SK-N-SH treated with all-trans-retinoic acid at 6 μM for 48 hours (cell line): ENCODE measurements around the gene MXD4.
"Not testable (repeated sequence)": the region's sequence is repeated elsewhere in the genome, so short reads cannot be mapped to it uniquely, and the experiment has no call there.

Source experiments
- GLIS3 ChIP-seq: fragments of 250-450 bp; sonication (Bioruptor Pico); IDR thresholded peaks from 2 replicates; pipeline ENCODE4 v1.5.0; 2020; ENCODE audit warnings: mild to moderate bottlenecking, moderate library complexity
- ISL1 ChIP-seq: fragments of 250-450 bp; sonication (Bioruptor Pico); IDR thresholded peaks from 2 replicates; pipeline ENCODE4 v2.1.2; 2022; ENCODE audit warnings: mild to moderate bottlenecking, moderate library complexity
- PATZ1 ChIP-seq: fragments of 250-450 bp; sonication (Bioruptor Pico); IDR thresholded peaks from 2 replicates; pipeline ENCODE4 v1.8.0; 2020; ENCODE audit warnings: mild to moderate bottlenecking, moderate library complexity, borderline replicate concordance
- RARB ChIP-seq: fragments of 250-450 bp; sonication (Bioruptor Pico); IDR thresholded peaks from 2 replicates; pipeline ENCODE4 v1.8.0; 2021; ENCODE audit warnings: mild to moderate bottlenecking, moderate library complexity
- TCF4 ChIP-seq: fragments of 250-450 bp; sonication (Bioruptor Pico); IDR thresholded peaks from 2 replicates; pipeline ENCODE4 v1.8.0; 2021; ENCODE audit warnings: mild to moderate bottlenecking, moderate library complexity, borderline replicate concordance
- TSHZ2 ChIP-seq: fragments of 250-450 bp; sonication (Bioruptor Pico); IDR thresholded peaks from 2 replicates; pipeline ENCODE4 v1.5.0; 2020; ENCODE audit warnings: mild to moderate bottlenecking, moderate library complexity
- ZFP3 ChIP-seq: fragments of 250-450 bp; sonication (Bioruptor Pico); IDR thresholded peaks from 2 replicates; pipeline ENCODE4 v1.5.0; 2020; ENCODE audit warnings: mild to moderate bottlenecking, moderate library complexity
- ZFP30 ChIP-seq: fragments of 450-650 bp; formaldehyde crosslinking; IDR thresholded peaks from 2 replicates; pipeline ENCODE4 v1.5.0; 2022; ENCODE audit warnings: mild to moderate bottlenecking, moderate library complexity
- ZNF8 ChIP-seq: fragments of 450-650 bp; formaldehyde crosslinking; IDR thresholded peaks from 2 replicates; pipeline ENCODE4 v1.5.0; 2020; ENCODE audit warnings: mild to moderate bottlenecking, moderate library complexity

- not testable (repeated sequence) for TF ChIP-seq ZFP30 (CRISPR knock-in tag); ZFP3 (CRISPR knock-in tag); ZNF8 (CRISPR knock-in tag); TSHZ2 (CRISPR knock-in tag); RARB; GLIS3 (CRISPR knock-in tag); TCF4 (CRISPR knock-in tag); ISL1 (CRISPR knock-in tag); PATZ1 (CRISPR knock-in tag)
Observed at GRCh38 chr4:2275044-2275397, 13.1 kb upstream of the MXD4 start.
